ENCODE results near the gene L3MBTL4. TPM values are rescaled to one million over a fixed set of nuclear protein-coding genes. Genes with fewer than 3 reads are reported as not detected.

Gene L3MBTL4
- total and polyA plus RNA-seq, 5 experiments from 2014 or later, result 0.13 to 0.85 (median 0.18) TPM; not detected in 2

- H3K4me1 Mint-ChIP-seq, result peaks cover 0 to 2% (median 0%) of the 10 kb centered on the region in 4 donors
- H3K36me3 Mint-ChIP-seq, result no peaks in the 10 kb centered on the region
- H3K4me3 Mint-ChIP-seq, result no peak overlapping the region
- H3K27me3 Mint-ChIP-seq, result peaks cover 0 to 7% (median 0%) of the 10 kb centered on the region in 5 donors
- no peak for ATAC-seq
- POLR2A ChIA-PET, result no interaction called here
- H3K27ac Mint-ChIP-seq, result no peak overlapping the region
- H3K9me3 Mint-ChIP-seq, result peaks cover 0 to 19% (median 3%) of the 10 kb centered on the region in 9 donors
- no peak for DNase-seq
Observed at GRCh38 chr18:6370886-6371635, 43.6 kb downstream of the L3MBTL4 start.

GRCh38 chr18:6370410-6370809, 44.3 kb downstream of the L3MBTL4 start:
- Mint-ChIP-seq H3K4me3 (no peak overlapping the region), H3K27ac (no peak overlapping the region), H3K27me3 (peaks cover 0 to 7% (median 0%) of the 10 kb centered on the region in 5 donors), H3K4me1 (peaks cover 0 to 2% (median 0%) of the 10 kb centered on the region in 4 donors), H3K9me3 (peaks cover 0 to 12% (median 1%) of the 10 kb centered on the region in 9 donors), H3K36me3 (no peaks in the 10 kb centered on the region)
- ATAC-seq (no peak), DNase-seq (no peak)
- POLR2A ChIA-PET, result no interaction called here

GRCh38 chr18:6368017-6368416, 46.7 kb downstream of the L3MBTL4 start:
- Mint-ChIP-seq H3K4me1 (peaks cover 0 to 2% (median 0%) of the 10 kb centered on the region in 4 donors), H3K36me3 (no peaks in the 10 kb centered on the region), H3K9me3 (peaks cover 0 to 4% (median 0%) of the 10 kb centered on the region in 9 donors), H3K27me3 (peaks cover 0 to 7% (median 0%) of the 10 kb centered on the region in 5 donors), H3K4me3 (no peak overlapping the region), H3K27ac (no peak overlapping the region)
- DNase-seq, result no peak
- ATAC-seq, result no peak
- POLR2A ChIA-PET, result no interaction called here

- POLR2A ChIA-PET, result no interaction called here
- Mint-ChIP-seq H3K36me3 (no peaks in the 10 kb centered on the region), H3K4me3 (no peak overlapping the region), H3K27me3 (peaks cover 0 to 7% (median 0%) of the 10 kb centered on the region in 5 donors), H3K9me3 (no peaks in the 10 kb centered on the region), H3K4me1 (peaks cover 0 to 2% (median 0%) of the 10 kb centered on the region in 4 donors), H3K27ac (no peak overlapping the region)
- no peak for DNase-seq
- ATAC-seq, result no peak
Observed at GRCh38 chr18:6367208-6367607, 47.5 kb downstream of the L3MBTL4 start.

GRCh38 chr18:6366776-6367175, 47.9 kb downstream of the L3MBTL4 start:
- Mint-ChIP-seq H3K27me3 (peaks cover 0 to 7% (median 0%) of the 10 kb centered on the region in 5 donors), H3K4me1 (peaks cover 0 to 2% (median 0%) of the 10 kb centered on the region in 4 donors), H3K9me3 (no peaks in the 10 kb centered on the region), H3K36me3 (no peaks in the 10 kb centered on the region), H3K27ac (no peak overlapping the region), H3K4me3 (no peak overlapping the region)
- no peak for DNase-seq
- ATAC-seq, result no peak
- POLR2A ChIA-PET, result no interaction called here

- H3K27me3 Mint-ChIP-seq, result peaks cover 0 to 11% (median 0%) of the 10 kb centered on the region in 5 donors
- ATAC-seq (no peak), DNase-seq (no peak)
- H3K27ac Mint-ChIP-seq, result no peak overlapping the region
- POLR2A ChIA-PET, result no interaction called here
- H3K4me3 Mint-ChIP-seq, result no peak overlapping the region
- no peaks in the 10 kb centered on the region for H3K36me3 Mint-ChIP-seq
- no peaks in the 10 kb centered on the region for H3K9me3 Mint-ChIP-seq
- peaks cover 0 to 2% (median 0%) of the 10 kb centered on the region in 4 donors for H3K4me1 Mint-ChIP-seq
Observed at GRCh38 chr18:6365385-6365784, 49.3 kb downstream of the L3MBTL4 start.

GRCh38 chr18:6363216-6363615, 51.5 kb downstream of the L3MBTL4 start:
- Mint-ChIP-seq H3K27me3 (peaks cover 0 to 6% (median 0%) of the 10 kb centered on the region in 5 donors), H3K4me3 (no peak overlapping the region), H3K9me3 (no peaks in the 10 kb centered on the region), H3K4me1 (peaks cover 0 to 2% (median 0%) of the 10 kb centered on the region in 4 donors), H3K36me3 (no peaks in the 10 kb centered on the region), H3K27ac (no peak overlapping the region)
- POLR2A ChIA-PET, result no interaction called here
- DNase-seq (no peak), ATAC-seq (no peak)

- H3K4me3 Mint-ChIP-seq, result no peak overlapping the region
- POLR2A ChIA-PET, result no interaction called here
- no peak for DNase-seq
Observed at GRCh38 chr18:6362559-6363129, 52.1 kb downstream of the L3MBTL4 start.

GRCh38 chr18:6357668-6358067, 57.0 kb downstream of the L3MBTL4 start:
- POLR2A ChIA-PET, result no interaction called here
- no peak for ATAC-seq
- no peak overlapping the region for H3K27ac Mint-ChIP-seq

More at GRCh38 chr18:6362559-6363129, 52.1 kb downstream of the L3MBTL4 start:
- Mint-ChIP-seq H3K9me3 (no peaks in the 10 kb centered on the region), H3K27ac (no peak overlapping the region), H3K36me3 (no peaks in the 10 kb centered on the region), H3K27me3 (peaks cover 0 to 3% (median 0%) of the 10 kb centered on the region in 5 donors), H3K4me1 (peaks cover 0 to 2% (median 0%) of the 10 kb centered on the region in 4 donors)
- ATAC-seq, result no peak

GRCh38 chr18:6355789-6356589, 58.7 kb downstream of the L3MBTL4 start:
- ATAC-seq (no peak), DNase-seq (no peak)
- no peak overlapping the region for H3K4me3 Mint-ChIP-seq
- H3K27me3 Mint-ChIP-seq, result no peaks in the 10 kb centered on the region
- no peaks in the 10 kb centered on the region for H3K36me3 Mint-ChIP-seq
- POLR2A ChIA-PET, result no interaction called here
- peaks cover 0 to 2% (median 0%) of the 10 kb centered on the region in 4 donors for H3K4me1 Mint-ChIP-seq
- H3K9me3 Mint-ChIP-seq, result peaks cover 0 to 2% (median 0%) of the 10 kb centered on the region in 9 donors
- H3K27ac Mint-ChIP-seq, result no peak overlapping the region

More at GRCh38 chr18:6357668-6358067, 57.0 kb downstream of the L3MBTL4 start:
- Mint-ChIP-seq H3K4me1 (peaks cover 0 to 2% (median 0%) of the 10 kb centered on the region in 4 donors), H3K9me3 (no peaks in the 10 kb centered on the region), H3K4me3 (no peak overlapping the region), H3K27me3 (peaks cover 0 to 3% (median 0%) of the 10 kb centered on the region in 5 donors), H3K36me3 (no peaks in the 10 kb centered on the region)
- DNase-seq, result no peak

GRCh38 chr18:6352275-6352674, 62.4 kb downstream of the L3MBTL4 start:
- POLR2A ChIA-PET, result no interaction called here

GRCh38 chr18:6342990-6343389, 71.7 kb downstream of the L3MBTL4 start:
- ATAC-seq, result no peak

More at GRCh38 chr18:6352275-6352674, 62.4 kb downstream of the L3MBTL4 start:
- Mint-ChIP-seq H3K9me3 (peaks cover 0 to 6% (median 0%) of the 10 kb centered on the region in 9 donors), H3K27me3 (no peaks in the 10 kb centered on the region), H3K27ac (no peak overlapping the region), H3K4me3 (no peak overlapping the region), H3K4me1 (no peaks in the 10 kb centered on the region), H3K36me3 (no peaks in the 10 kb centered on the region)
- DNase-seq (no peak), ATAC-seq (no peak)

More at GRCh38 chr18:6342990-6343389, 71.7 kb downstream of the L3MBTL4 start:
- H3K27me3 Mint-ChIP-seq, result no peaks in the 10 kb centered on the region
- peaks cover 15 to 52% (median 31%) of the 10 kb centered on the region in 9 donors for H3K9me3 Mint-ChIP-seq
- DNase-seq, result no peak
- POLR2A ChIA-PET, result no interaction called here
- peaks cover 0 to 22% (median 6%) of the 10 kb centered on the region in 3 donors for H3K36me3 Mint-ChIP-seq
- no peaks in the 10 kb centered on the region for H3K4me1 Mint-ChIP-seq
- H3K27ac Mint-ChIP-seq, result no peak overlapping the region
- H3K4me3 Mint-ChIP-seq, result no peak overlapping the region

Data from naive thymus-derived CD8-positive, alpha-beta T cell (primary cell).